Omental fat pad (tissue), 4 donors: Measurements from ENCODE around the gene PAK1IP1. TPM values are rescaled to one million over a fixed set of nuclear protein-coding genes. Genes with fewer than 3 reads are reported as not detected.
"Not testable (repeated sequence)": the region's sequence is repeated elsewhere in the genome, so short reads cannot be mapped to it uniquely, and the experiment has no call there.

Experiments used
- ATAC-seq: fragments of 150-250 bp; one replicate; pipeline ENCODE4 v1.9.1; 2016; ENCODE audit warnings: mild to moderate bottlenecking, moderate library complexity; ENCODE audit not compliant: low FRiP score
- DNase-seq: peaks from one replicate; pipeline ENCODE4 v3.0.0-alpha.2; 2019; ENCODE audit warnings: low spot score
- total RNA-seq, 4 donors: library from RNA; depleted of rRNA; stranded (reverse); fragments of >200 nt; gene quantifications; one replicate each; pipeline ENCODE4 v1.1.0, GENCODE V29; 2016
- TF ChIP-seq, protein P1 (sequence below), 3 donors: fragments of 450-650 bp; IDR thresholded peaks; one replicate each; pipeline ENCODE4 v1.5.1; 2016 to 2017; ENCODE audit warnings: antibody characterized with exemption in 3 of 3, mild to moderate bottlenecking in 3 of 3, moderate library complexity in 2 of 3

PAK1IP1 gene
- total RNA-seq, 4 donors from 2014 or later, result 10.7 to 36.5 (median 15.1) TPM

DNA sequence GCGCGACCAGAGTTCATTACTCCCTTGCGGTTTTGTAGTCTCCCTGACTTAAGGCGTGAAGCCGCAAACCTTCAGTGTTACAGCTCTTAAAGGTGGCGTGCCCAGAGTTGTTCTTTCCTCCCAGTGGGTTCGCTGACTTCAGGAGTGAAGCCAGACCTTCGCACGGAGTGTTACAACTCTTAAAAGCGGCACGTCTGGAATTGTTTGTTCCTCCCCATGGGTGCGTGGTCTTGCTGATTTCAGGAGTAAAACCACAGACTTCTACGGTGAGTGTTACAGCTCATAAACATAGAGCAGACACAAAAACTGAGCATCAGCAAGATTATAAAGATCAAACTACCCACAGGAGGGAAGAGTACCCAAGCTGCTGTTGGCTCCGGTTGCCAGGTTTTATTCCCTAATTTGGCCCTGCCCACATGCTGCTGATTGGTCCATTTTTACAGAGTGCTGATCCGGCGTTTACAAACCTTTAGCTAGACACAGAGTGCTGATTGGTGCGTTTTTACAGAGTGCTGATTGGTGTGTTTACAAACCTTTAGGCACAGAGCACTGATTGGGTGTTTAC is 38.5 kb downstream of the PAK1IP1 start:
- TF ChIP-seq, protein P1, sequence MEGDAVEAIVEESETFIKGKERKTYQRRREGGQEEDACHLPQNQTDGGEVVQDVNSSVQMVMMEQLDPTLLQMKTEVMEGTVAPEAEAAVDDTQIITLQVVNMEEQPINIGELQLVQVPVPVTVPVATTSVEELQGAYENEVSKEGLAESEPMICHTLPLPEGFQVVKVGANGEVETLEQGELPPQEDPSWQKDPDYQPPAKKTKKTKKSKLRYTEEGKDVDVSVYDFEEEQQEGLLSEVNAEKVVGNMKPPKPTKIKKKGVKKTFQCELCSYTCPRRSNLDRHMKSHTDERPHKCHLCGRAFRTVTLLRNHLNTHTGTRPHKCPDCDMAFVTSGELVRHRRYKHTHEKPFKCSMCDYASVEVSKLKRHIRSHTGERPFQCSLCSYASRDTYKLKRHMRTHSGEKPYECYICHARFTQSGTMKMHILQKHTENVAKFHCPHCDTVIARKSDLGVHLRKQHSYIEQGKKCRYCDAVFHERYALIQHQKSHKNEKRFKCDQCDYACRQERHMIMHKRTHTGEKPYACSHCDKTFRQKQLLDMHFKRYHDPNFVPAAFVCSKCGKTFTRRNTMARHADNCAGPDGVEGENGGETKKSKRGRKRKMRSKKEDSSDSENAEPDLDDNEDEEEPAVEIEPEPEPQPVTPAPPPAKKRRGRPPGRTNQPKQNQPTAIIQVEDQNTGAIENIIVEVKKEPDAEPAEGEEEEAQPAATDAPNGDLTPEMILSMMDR (IDR thresholded peaks at IDR 0.05), result no peak
- no peak for DNase-seq
- no peak for ATAC-seq

DNA sequence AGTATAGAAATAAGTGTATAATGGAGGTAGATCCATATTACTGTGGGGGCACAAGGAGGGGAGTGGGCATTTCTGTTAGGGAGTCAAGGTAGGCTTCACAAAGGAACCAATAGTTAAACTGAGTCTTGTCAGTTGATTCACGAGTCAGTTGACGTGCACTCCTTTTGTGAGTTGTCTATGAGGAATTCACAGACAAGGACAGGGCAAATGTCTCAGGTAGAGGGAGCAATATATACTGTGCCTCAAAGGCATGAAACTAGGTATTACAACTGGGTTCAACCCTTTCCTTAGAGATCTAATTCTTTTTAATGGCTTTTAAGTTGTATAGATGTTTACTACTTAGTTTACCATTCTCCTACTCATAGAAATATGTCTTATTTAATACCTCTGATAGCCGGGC is 39.1 kb downstream of the PAK1IP1 start:
- ATAC-seq, result no peak
- DNase-seq, result no peak
- TF ChIP-seq, protein P1 (IDR thresholded peaks at IDR 0.05), result no peak

DNA sequence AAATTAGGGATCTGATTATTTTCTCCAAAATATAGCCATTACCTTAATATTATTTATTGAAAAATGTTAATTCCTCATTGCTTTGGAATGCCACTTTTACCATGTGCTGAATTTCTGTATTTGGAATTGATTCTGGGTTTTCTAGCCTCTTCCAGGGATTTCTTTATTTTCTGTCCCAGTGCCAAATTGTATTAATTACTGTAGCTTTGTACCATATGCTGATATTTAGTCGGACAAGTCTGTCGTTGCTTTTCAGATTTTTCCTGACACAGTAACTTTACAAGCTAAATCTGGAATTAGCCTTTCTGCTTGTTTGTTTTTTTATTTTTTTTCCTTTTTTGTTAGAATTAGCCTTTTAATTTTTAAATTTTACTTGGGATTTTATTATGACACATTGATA is 42.0 kb downstream of the PAK1IP1 start:
- ATAC-seq, result no peak
- TF ChIP-seq, protein P1 (IDR thresholded peaks at IDR 0.05), result no peak
- DNase-seq, result no peak

DNA sequence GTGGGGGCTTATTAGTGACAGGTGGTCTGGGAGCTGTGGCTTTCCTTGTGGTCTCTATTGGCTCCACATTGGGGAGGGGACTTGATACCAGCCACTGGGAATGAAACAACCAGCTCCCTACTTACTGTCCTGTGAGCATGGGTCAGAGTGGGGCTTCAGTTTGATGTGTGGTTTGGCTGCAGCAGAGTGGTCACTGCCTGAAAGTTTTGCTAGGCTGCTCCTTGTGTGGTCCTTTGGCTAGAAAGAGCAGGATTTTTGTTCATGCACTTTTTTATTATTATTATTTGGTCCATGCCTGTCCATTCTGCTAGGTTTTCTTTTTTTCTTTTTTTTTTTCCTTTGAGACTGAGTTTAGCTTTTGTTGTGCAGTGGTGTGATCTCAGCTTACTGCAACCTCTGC is 45.3 kb downstream of the PAK1IP1 start:
- no peak for ATAC-seq
- TF ChIP-seq, protein P1 (IDR thresholded peaks at IDR 0.05), result no peak
- DNase-seq, result no peak

DNA sequence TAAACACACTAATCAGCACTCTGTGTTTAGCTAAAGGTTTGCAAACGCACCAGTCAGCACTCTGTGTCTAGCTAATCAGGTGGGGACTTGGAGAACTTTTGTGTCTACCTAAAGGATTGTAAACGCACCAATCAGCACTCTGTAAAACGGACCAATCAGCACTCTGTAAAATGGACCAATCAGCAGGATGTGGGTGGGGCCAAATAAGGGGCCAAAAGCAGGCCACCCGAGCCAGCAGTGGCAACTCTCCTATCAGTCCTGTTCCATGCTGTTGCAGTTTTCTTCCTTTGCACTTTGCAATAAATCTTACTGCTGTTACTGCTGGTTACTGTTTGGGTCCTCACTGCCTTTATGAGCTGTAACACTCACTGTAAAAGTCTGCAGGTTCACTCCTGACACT is 46.9 kb downstream of the PAK1IP1 start:
- DNase-seq, ATAC-seq: not testable (repeated sequence)

DNA sequence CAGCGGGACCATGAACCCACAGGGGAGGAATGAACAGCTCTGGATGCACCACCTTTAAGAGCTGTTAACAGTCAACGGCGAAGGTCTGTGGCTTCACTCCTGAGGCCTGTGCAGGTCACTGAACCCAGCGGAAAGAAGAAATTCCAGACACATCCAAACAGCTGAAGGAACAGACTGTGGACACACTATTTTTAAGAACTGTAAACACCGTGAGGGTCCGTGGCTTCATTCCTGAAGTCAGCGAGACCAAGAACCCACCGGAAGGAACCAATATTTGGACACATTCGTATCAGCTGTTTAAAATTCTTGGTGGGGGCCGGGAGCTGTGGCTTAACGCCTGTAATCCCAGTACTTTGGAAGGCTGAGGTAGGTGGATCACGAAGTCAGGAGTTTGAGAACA is 47.5 kb downstream of the PAK1IP1 start:
- ATAC-seq (no peak), DNase-seq (no peak)
- TF ChIP-seq, protein P1 (IDR thresholded peaks at IDR 0.05), result no peak

DNA sequence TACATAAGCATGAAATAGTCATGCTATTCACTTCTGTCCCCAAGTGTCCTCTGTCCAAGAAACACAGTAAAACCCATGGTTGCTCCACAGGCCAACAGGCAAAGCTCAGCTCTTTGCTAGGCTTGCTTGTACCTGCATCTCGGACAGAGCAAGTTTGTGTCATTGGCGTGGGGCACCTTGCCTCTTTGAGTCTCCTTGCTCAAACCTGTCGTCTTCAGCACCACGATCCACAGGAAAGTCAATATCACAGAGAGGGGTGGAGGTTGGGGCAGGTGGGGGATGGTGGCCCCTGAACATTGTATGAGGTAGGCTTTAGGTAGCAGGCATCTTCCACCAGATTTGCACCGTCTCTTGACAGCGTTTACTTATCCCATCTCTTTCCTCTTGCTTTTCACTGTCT is 48.7 kb downstream of the PAK1IP1 start:
- DNase-seq (no peak), ATAC-seq (no peak)
- TF ChIP-seq, protein P1 (IDR thresholded peaks at IDR 0.05), result no peak

DNA sequence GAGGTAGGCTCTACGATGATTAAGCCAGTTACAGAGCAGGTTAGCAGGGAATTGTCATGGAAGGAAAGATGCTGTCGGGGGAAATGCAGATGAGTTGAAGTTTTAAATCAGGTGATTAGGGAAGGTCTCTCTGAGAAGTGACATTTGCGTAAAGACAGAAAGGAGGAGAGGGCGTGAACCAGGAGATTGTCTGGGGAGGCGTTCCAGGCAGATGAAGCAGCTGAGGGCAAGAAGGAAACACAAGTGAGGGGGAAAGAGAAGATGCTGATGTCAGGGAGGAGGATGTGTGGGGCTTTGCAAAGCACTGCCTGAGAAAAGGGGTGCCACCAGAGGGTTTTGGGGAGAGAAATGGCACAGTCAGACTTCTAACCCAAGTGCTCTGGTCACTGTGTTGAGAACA is 50.3 kb downstream of the PAK1IP1 start:
- ATAC-seq (no peak), DNase-seq (no peak)

More for the DNA sequence above, 50.3 kb downstream of the PAK1IP1 start:
- TF ChIP-seq, protein P1 (IDR thresholded peaks at IDR 0.05), result no peak
